ENCODE data around the gene OR56B4.
"Not testable (repeated sequence)": the region's sequence is repeated elsewhere in the genome, so short reads cannot be mapped to it uniquely, and the experiment has no call there.

Gene OR56B4

GRCh38 chr11:6132431-6132830, 24.9 kb downstream of the OR56B4 start:
- TF ChIP-seq, protein P1, sequence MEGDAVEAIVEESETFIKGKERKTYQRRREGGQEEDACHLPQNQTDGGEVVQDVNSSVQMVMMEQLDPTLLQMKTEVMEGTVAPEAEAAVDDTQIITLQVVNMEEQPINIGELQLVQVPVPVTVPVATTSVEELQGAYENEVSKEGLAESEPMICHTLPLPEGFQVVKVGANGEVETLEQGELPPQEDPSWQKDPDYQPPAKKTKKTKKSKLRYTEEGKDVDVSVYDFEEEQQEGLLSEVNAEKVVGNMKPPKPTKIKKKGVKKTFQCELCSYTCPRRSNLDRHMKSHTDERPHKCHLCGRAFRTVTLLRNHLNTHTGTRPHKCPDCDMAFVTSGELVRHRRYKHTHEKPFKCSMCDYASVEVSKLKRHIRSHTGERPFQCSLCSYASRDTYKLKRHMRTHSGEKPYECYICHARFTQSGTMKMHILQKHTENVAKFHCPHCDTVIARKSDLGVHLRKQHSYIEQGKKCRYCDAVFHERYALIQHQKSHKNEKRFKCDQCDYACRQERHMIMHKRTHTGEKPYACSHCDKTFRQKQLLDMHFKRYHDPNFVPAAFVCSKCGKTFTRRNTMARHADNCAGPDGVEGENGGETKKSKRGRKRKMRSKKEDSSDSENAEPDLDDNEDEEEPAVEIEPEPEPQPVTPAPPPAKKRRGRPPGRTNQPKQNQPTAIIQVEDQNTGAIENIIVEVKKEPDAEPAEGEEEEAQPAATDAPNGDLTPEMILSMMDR (IDR thresholded peaks at IDR 0.05; ENCODE audit: insufficient read depth, low read length) = no peak
- TF ChIP-seq, protein P2, sequence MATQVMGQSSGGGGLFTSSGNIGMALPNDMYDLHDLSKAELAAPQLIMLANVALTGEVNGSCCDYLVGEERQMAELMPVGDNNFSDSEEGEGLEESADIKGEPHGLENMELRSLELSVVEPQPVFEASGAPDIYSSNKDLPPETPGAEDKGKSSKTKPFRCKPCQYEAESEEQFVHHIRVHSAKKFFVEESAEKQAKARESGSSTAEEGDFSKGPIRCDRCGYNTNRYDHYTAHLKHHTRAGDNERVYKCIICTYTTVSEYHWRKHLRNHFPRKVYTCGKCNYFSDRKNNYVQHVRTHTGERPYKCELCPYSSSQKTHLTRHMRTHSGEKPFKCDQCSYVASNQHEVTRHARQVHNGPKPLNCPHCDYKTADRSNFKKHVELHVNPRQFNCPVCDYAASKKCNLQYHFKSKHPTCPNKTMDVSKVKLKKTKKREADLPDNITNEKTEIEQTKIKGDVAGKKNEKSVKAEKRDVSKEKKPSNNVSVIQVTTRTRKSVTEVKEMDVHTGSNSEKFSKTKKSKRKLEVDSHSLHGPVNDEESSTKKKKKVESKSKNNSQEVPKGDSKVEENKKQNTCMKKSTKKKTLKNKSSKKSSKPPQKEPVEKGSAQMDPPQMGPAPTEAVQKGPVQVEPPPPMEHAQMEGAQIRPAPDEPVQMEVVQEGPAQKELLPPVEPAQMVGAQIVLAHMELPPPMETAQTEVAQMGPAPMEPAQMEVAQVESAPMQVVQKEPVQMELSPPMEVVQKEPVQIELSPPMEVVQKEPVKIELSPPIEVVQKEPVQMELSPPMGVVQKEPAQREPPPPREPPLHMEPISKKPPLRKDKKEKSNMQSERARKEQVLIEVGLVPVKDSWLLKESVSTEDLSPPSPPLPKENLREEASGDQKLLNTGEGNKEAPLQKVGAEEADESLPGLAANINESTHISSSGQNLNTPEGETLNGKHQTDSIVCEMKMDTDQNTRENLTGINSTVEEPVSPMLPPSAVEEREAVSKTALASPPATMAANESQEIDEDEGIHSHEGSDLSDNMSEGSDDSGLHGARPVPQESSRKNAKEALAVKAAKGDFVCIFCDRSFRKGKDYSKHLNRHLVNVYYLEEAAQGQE (IDR thresholded peaks at IDR 0.05; ENCODE audit: insufficient replicate concordance, low read depth) = no peak
- no peak for TF ChIP-seq GABPA (IDR thresholded peaks at IDR 0.05; ENCODE audit: low read depth)
- Histone ChIP-seq H3K27me3 (ENCODE audit: insufficient read depth, poor library complexity, severe bottlenecking) (no peaks in the 10 kb centered on the region), H3K4me3 (replicated peaks; ENCODE audit: insufficient read depth, low read length) (no peak overlapping the region), H3K27ac (replicated peaks) (no peak overlapping the region)
- DNase-seq (ENCODE audit: low read depth in 1 of 2, low spot score in 1 of 2) = no peak

- H3K27ac ChIP-seq (replicated peaks); DNase-seq (ENCODE audit: low read depth in 1 of 2, low spot score in 1 of 2); H3K27me3 ChIP-seq (ENCODE audit: insufficient read depth, poor library complexity, severe bottlenecking); H3K4me3 ChIP-seq (replicated peaks; ENCODE audit: insufficient read depth, low read length): not testable (repeated sequence)
Measured at GRCh38 chr11:6135936-6136335, 28.5 kb downstream of the OR56B4 start.

- TF ChIP-seq, protein P1 (IDR thresholded peaks at IDR 0.05; ENCODE audit: insufficient read depth, low read length) = no peak
- no peak for TF ChIP-seq POLR2AphosphoS5 (IDR thresholded peaks at IDR 0.05; ENCODE audit: low read depth)
- TF ChIP-seq, protein P2 (IDR thresholded peaks at IDR 0.05; ENCODE audit: insufficient replicate concordance, low read depth) = no peak
- no peak for TF ChIP-seq GABPA (IDR thresholded peaks at IDR 0.05; ENCODE audit: low read depth)
- TF ChIP-seq SPI1 (IDR thresholded peaks at IDR 0.05; ENCODE audit: borderline replicate concordance, low read depth) = no peak
- no peak overlapping the region for H3K27ac ChIP-seq (replicated peaks)
- no peak for DNase-seq (ENCODE audit: low read depth in 1 of 2, low spot score in 1 of 2)
- no peaks in the 10 kb centered on the region for H3K27me3 ChIP-seq (ENCODE audit: insufficient read depth, poor library complexity, severe bottlenecking)
- H3K4me3 ChIP-seq (replicated peaks; ENCODE audit: insufficient read depth, low read length) = no peak overlapping the region
Measured at GRCh38 chr11:6142936-6143335, 35.5 kb downstream of the OR56B4 start.

DNA sequence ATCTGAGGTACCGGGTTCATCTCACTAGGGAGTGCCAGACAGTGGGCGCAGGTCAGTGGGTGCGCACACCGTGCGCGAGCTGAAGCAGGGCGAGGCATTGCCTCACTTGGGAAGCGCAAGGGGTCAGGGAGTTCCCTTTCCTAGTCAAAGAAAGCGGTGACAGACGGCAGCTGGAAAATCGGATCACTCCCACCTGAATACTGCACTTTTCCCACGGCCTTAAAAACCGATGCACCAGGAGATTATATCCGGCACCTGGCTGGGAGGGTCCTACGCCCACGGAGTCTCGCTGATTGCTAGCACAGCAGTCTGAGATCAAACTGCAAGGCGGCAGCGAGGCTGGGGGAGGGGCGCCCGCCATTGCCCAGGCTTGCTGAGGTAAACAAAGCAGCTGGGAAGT, 36.3 kb downstream of the OR56B4 start:
- DNase-seq (ENCODE audit: low read depth in 1 of 2, low spot score in 1 of 2); H3K4me3 ChIP-seq (replicated peaks; ENCODE audit: insufficient read depth, low read length); H3K27ac ChIP-seq (replicated peaks); H3K27me3 ChIP-seq (ENCODE audit: insufficient read depth, poor library complexity, severe bottlenecking): not testable (repeated sequence)

GRCh38 chr11:6151117-6151516, 43.6 kb downstream of the OR56B4 start:
- Histone ChIP-seq H3K27ac (replicated peaks) (no peak overlapping the region), H3K27me3 (ENCODE audit: insufficient read depth, poor library complexity, severe bottlenecking) (no peaks in the 10 kb centered on the region), H3K4me3 (replicated peaks; ENCODE audit: insufficient read depth, low read length) (no peak overlapping the region)
- TF ChIP-seq, protein P1 (IDR thresholded peaks at IDR 0.05; ENCODE audit: insufficient read depth, low read length) = no peak
- TF ChIP-seq, protein P2 (IDR thresholded peaks at IDR 0.05; ENCODE audit: insufficient replicate concordance, low read depth) = no peak
- TF ChIP-seq SPI1 (IDR thresholded peaks at IDR 0.05; ENCODE audit: borderline replicate concordance, low read depth) (no peak), POLR2AphosphoS5 (IDR thresholded peaks at IDR 0.05; ENCODE audit: low read depth) (no peak), GABPA (IDR thresholded peaks at IDR 0.05; ENCODE audit: low read depth) (no peak)
- DNase-seq (ENCODE audit: low read depth in 1 of 2, low spot score in 1 of 2) = no peak
